SK-N-SH (cell line): ENCODE results near the gene AFF1. TPM values are rescaled to one million over a fixed set of nuclear protein-coding genes. Genes with fewer than 3 reads are reported as not detected.
A peak's percentile ranks its signal among the peaks of the same experiment; 100 is the strongest.

Experiments used
- CTCF ChIA-PET: fragments of 300-600, 350-600 bp; formaldehyde crosslinking; extraction: SDS; loops from one replicate; lab custom pipeline; 2021; lab: Yijun Ruan, JAX
- POLR2A ChIA-PET: fragments of 350-600 bp; sonication (Branson Sonifier 250); formaldehyde crosslinking; extraction: SDS; loops from one replicate; lab custom pipeline; 2020; ENCODE audit warnings: antibody characterized with exemption, inconsistent platforms; lab: Yijun Ruan, JAX
- DNase-seq: peaks from one replicate; pipeline ENCODE4 v3.0.0; 2012
- H2AFZ ChIP-seq: fragments of 200-600 bp; sonication (generic); 2 replicates; pipeline ENCODE4 v1.8.1; 2016; ENCODE audit warnings: antibody characterized with exemption, mild to moderate bottlenecking, low read depth
- H3F3A ChIP-seq: fragments of 200-600 bp; sonication (generic); replicated peaks from 2 replicates; pipeline ENCODE3; 2016; ENCODE audit warnings: antibody characterized with exemption, mild to moderate bottlenecking; ENCODE audit not compliant: insufficient read depth
- H3K27ac ChIP-seq, 2 experiments: fragments of 200-500 bp in 1 of 2; fragments of 200-600 bp in 1 of 2; sonication (Bioruptor generic) in 1 of 2; sonication (generic), shearing (Covaris generic) in 1 of 2; 2 replicates each; pipeline versions ENCODE4 v1.5.1 to v1.6.1; 2014 to 2016; ENCODE audit warnings: low read depth in 2 of 2, inconsistent platforms in 1 of 2, low read length in 1 of 2, mild to moderate bottlenecking in 1 of 2, mixed read lengths in 1 of 2
- H3K27me3 ChIP-seq: fragments of 200-600 bp; sonication (generic), shearing (Covaris generic); 2 replicates; pipeline ENCODE4 v1.6.1; 2016; ENCODE audit warnings: mixed run types; ENCODE audit not compliant: insufficient read depth
- H3K36me3 ChIP-seq, 2 experiments: fragments of 200-500 bp in 1 of 2; fragments of 200-600 bp in 1 of 2; sonication (Bioruptor generic) in 1 of 2; sonication (generic) in 1 of 2; replicated peaks in 1 of 2; 2 replicates each; pipeline versions ENCODE3 to v1.5.1; 2014 to 2016; ENCODE audit warnings: low read length in 1 of 2, mild to moderate bottlenecking in 1 of 2; ENCODE audit not compliant: insufficient read depth in 2 of 2, control insufficient read depth in 1 of 2
- H3K4me1 ChIP-seq, 2 experiments: fragments of 200-500 bp in 1 of 2; fragments of 200-600 bp in 1 of 2; sonication (Bioruptor generic) in 1 of 2; sonication (generic), shearing (Covaris generic) in 1 of 2; 2 replicates each; pipeline versions ENCODE4 v1.5.1 to v1.6.1; 2014 to 2016; ENCODE audit warnings: low read depth in 1 of 2, low read length in 1 of 2, mixed run types in 1 of 2; ENCODE audit not compliant: insufficient read depth in 2 of 2, control insufficient read depth in 1 of 2
- H3K4me2 ChIP-seq: fragments of 200-600 bp; sonication (generic), shearing (Covaris generic); 2 replicates; pipeline ENCODE4 v1.6.1; 2017; ENCODE audit warnings: mixed run types
- H3K4me3 ChIP-seq, 2 experiments: fragments of 200-500 bp in 1 of 2; fragments of 200-600 bp in 1 of 2; sonication (Bioruptor generic) in 1 of 2; sonication (generic), shearing (Covaris generic) in 1 of 2; 2 replicates each; pipeline versions ENCODE4 v1.5.1 to v1.8.1; 2014 to 2016; ENCODE audit warnings: low read depth in 2 of 2, inconsistent platforms in 1 of 2, low read length in 1 of 2, mild to moderate bottlenecking in 1 of 2, mixed read lengths in 1 of 2, moderate library complexity in 1 of 2
- H3K79me2 ChIP-seq: fragments of 200-600 bp; sonication (generic); 2 replicates; pipeline ENCODE4 v1.8.1; 2017; ENCODE audit warnings: mild to moderate bottlenecking; ENCODE audit not compliant: insufficient read depth
- H3K9ac ChIP-seq: fragments of 200-600 bp; sonication (generic); 2 replicates; pipeline ENCODE4 v1.6.1; 2017; ENCODE audit warnings: mixed run types
- H3K9me2 ChIP-seq: fragments of 200-600 bp; sonication (generic); 2 replicates; pipeline ENCODE4 v1.6.1; 2017; ENCODE audit warnings: mixed run types
- H3K9me3 ChIP-seq: fragments of 200-600 bp; sonication (generic); 2 replicates; pipeline ENCODE4 v1.6.1; 2017; ENCODE audit warnings: mixed run types, mild to moderate bottlenecking, moderate library complexity
- H4K20me1 ChIP-seq: fragments of 200-600 bp; sonication (generic); 2 replicates; pipeline ENCODE4 v1.6.1; 2017; ENCODE audit warnings: mild to moderate bottlenecking, mixed run types; ENCODE audit not compliant: insufficient read depth
- CHD2 ChIP-seq: fragments of 150-350 bp; IDR thresholded peaks from 2 replicates; pipeline ENCODE4 v1.6.1; 2018; ENCODE audit warnings: low read length; ENCODE audit not compliant: partially characterized antibody
- CTCF ChIP-seq: fragments of 200-600 bp; sonication (generic); IDR thresholded peaks from 2 replicates; pipeline ENCODE4 v1.6.1; 2017; ENCODE audit warnings: antibody characterized with exemption, mild to moderate bottlenecking, moderate library complexity
- EZH2phosphoT487 ChIP-seq: fragments of 200-600 bp; sonication (generic); IDR thresholded peaks from 2 replicates; pipeline ENCODE4 v1.6.1; 2017; ENCODE audit warnings: low read depth, mixed run types, mild to moderate bottlenecking, antibody characterized with exemption, moderate library complexity, borderline replicate concordance
- FOXJ3 ChIP-seq: sonication (generic); formaldehyde crosslinking; IDR thresholded peaks from 2 replicates; pipeline ENCODE4 v1.5.1; 2020; ENCODE audit warnings: mild to moderate bottlenecking, missing genetic modification reagents
- FOXM1 ChIP-seq: IDR thresholded peaks from 2 replicates; pipeline ENCODE4 v1.4.0; 2012; ENCODE audit warnings: low read depth, mild to moderate bottlenecking
- GATA2 ChIP-seq: sonication (generic); formaldehyde crosslinking; IDR thresholded peaks from 2 replicates; pipeline ENCODE4 v1.5.0; 2020; ENCODE audit warnings: mild to moderate bottlenecking, missing genetic modification reagents
- IRF3 ChIP-seq: fragments of 150-350 bp; IDR thresholded peaks from 2 replicates; pipeline ENCODE4 v1.6.1; 2016; ENCODE audit warnings: mild to moderate bottlenecking, low read depth, low read length
- JUND ChIP-seq: IDR thresholded peaks from 2 replicates; pipeline ENCODE4 v1.4.0; 2012
- NRF1 ChIP-seq: IDR thresholded peaks from 2 replicates; pipeline ENCODE4 v1.6.1; 2012; ENCODE audit warnings: low read depth, mild to moderate bottlenecking, low read length
- PBX3 ChIP-seq: IDR thresholded peaks from 2 replicates; pipeline ENCODE4; 2012
- POLR2AphosphoS5 ChIP-seq: IDR thresholded peaks from 2 replicates; pipeline ENCODE4 v1.6.1; 2012; ENCODE audit warnings: low read depth, low read length
- RAD21 ChIP-seq: IDR thresholded peaks from 2 replicates; pipeline ENCODE4 v1.6.1; 2012; ENCODE audit warnings: mild to moderate bottlenecking, low read length
- SIN3A ChIP-seq: IDR thresholded peaks from 2 replicates; pipeline ENCODE4 v1.6.1; 2012; ENCODE audit warnings: low read depth, mild to moderate bottlenecking, low read length, moderate library complexity, borderline replicate concordance
- TEAD4 ChIP-seq: IDR thresholded peaks from 2 replicates; pipeline ENCODE4 v1.4.0; 2012; ENCODE audit warnings: mild to moderate bottlenecking, borderline replicate concordance; ENCODE audit not compliant: insufficient read depth
- USF1 ChIP-seq: IDR thresholded peaks from 2 replicates; pipeline ENCODE4 v1.4.0; 2012; ENCODE audit warnings: low read depth, borderline replicate concordance
- USF2 ChIP-seq: fragments of 150-350 bp; IDR thresholded peaks from 2 replicates; pipeline ENCODE4 v1.6.1; 2017; ENCODE audit warnings: antibody characterized with exemption, low read length, low read depth, borderline replicate concordance
- ZBTB33 ChIP-seq: IDR thresholded peaks from 2 replicates; pipeline ENCODE4 v1.4.0; 2012; ENCODE audit warnings: low read depth, borderline replicate concordance
- WGBS: methylation state at CpG from one replicate; pipeline ENCODE4 v1.1.6; 2017; ENCODE audit warnings: low lambda C conversion rate; 5-methylcytosine and 5-hydroxymethylcytosine counted together
- polyA plus RNA-seq, 3 experiments: library from polyadenylated mRNA; depleted of rRNA; stranded (reverse); fragments of >200 nt; gene quantifications; 2 replicates each; pipeline ENCODE4 v1.2.3, GENCODE V29; 2012

AFF1 gene
- polyA plus RNA-seq, 1 of the 3 experiments (the other 2 are of a cell fraction): 2.7 TPM

- Histone ChIP-seq H2AFZ (peak overlapping the region; percentile 83), H3K27me3 (no peaks in the 10 kb centered on the region), H3F3A (peaks cover 19% of the 10 kb centered on the region), H3K4me3 (peak overlapping the region; percentile 88 to 90), H3K9me3 (no peaks in the 10 kb centered on the region), H3K9ac (peak overlapping the region; percentile 96)
- 6% methylated on average over 22 of the region's 22 CpGs for WGBS
- TF ChIP-seq PBX3 (no peak), ZBTB33 (no peak), SIN3A (no peak), FOXM1 (no peak), GATA2 (CRISPR knock-in tag) (no peak), POLR2AphosphoS5 (no peak), JUND (no peak), CTCF (no peak), USF1 (no peak), TEAD4 (no peak), EZH2phosphoT487 (no peak), RAD21 (no peak; the same call in none of the 2 replicates), USF2 (no peak), IRF3 (no peak), CHD2 (no peak), NRF1 (no peak), FOXJ3 (CRISPR knock-in tag) (no peak)
- TF ChIP-seq, all 33 proteins: peak for 0
- Histone ChIP-seq H3K79me2 (peaks cover 44% of the 10 kb centered on the region), H3K27ac (peak overlapping the region; percentile 98 to 99), H3K4me2 (peak overlapping the region; percentile 82), H3K36me3 (no peaks in the 10 kb centered on the region), H4K20me1 (no peaks in the 10 kb centered on the region), H3K9me2 (no peaks in the 10 kb centered on the region), H3K4me1 (peaks cover 6 to 11% of the 10 kb centered on the region in 2 experiments; a peak in 2 of 4 replicates)
- ChIA-PET CTCF (interaction anchor here (1.0 to 5.5 kb wide), 6 partner anchors 25 to 89 kb away, joined by 3 to 35 read pairs (median 14); partner anchors contain the start of gene AFF1), POLR2A (interaction anchor here (0.8 to 2.2 kb wide), 2 partner anchors 73 to 85 kb away, joined by 3 to 14 read pairs; partner anchors contain the start of gene AFF1)
- peak; percentile 61 for DNase-seq
These were observed 73.0 kb downstream of the AFF1 start for GRCh38 chr4:87007528-87008446.
